MM.1S (cell line): Measurements from ENCODE around the gene EGFLAM.

Experiments
- DNase-seq: peaks from one replicate; pipeline ENCODE4 v3.0.0-alpha.2; 2015
- H2AFZ ChIP-seq: fragments of 300-600 bp; sonication (generic); 2 replicates; pipeline ENCODE4 v1.6.0; 2016; ENCODE audit warnings: antibody characterized with exemption, low read length
- H3F3A ChIP-seq: fragments of 300-600 bp; sonication (generic); 2 replicates; pipeline ENCODE4 v1.6.1; 2016; ENCODE audit warnings: mild to moderate bottlenecking, antibody characterized with exemption, low read length, moderate library complexity, mixed read lengths; ENCODE audit not compliant: insufficient read depth
- H3K27ac ChIP-seq: fragments of 300-600 bp; sonication (generic); 2 replicates; pipeline ENCODE4 v1.5.1; 2016; ENCODE audit warnings: mild to moderate bottlenecking, low read length
- H3K27me3 ChIP-seq: fragments of 300-600 bp; sonication (generic); replicated peaks from 2 replicates; pipeline ENCODE4 v1.6.0; 2016; ENCODE audit warnings: low read length; ENCODE audit not compliant: insufficient read depth
- H3K36me3 ChIP-seq: fragments of 300-600 bp; sonication (generic); replicated peaks from 2 replicates; pipeline ENCODE4 v1.6.1; 2016; ENCODE audit warnings: mild to moderate bottlenecking, low read length, mixed read lengths; ENCODE audit not compliant: insufficient read depth
- H3K4me1 ChIP-seq: fragments of 300-600 bp; sonication (generic); 2 replicates; pipeline ENCODE4 v1.6.1; 2016; ENCODE audit warnings: low read length, mixed read lengths
- H3K4me2 ChIP-seq: fragments of 300-600 bp; sonication (generic); 2 replicates; pipeline ENCODE4 v1.6.0; 2016; ENCODE audit warnings: low read depth, low read length
- H3K4me3 ChIP-seq: fragments of 300-600 bp; sonication (generic); 2 replicates; pipeline ENCODE4 v1.5.1; 2016; ENCODE audit warnings: low read length, mixed read lengths
- H3K79me2 ChIP-seq: fragments of 300-600 bp; sonication (generic); 2 replicates; pipeline ENCODE4 v1.6.1; 2016; ENCODE audit warnings: mixed run types, low read length, mixed read lengths
- H3K9ac ChIP-seq: fragments of 300-600 bp; sonication (generic); 2 replicates; pipeline ENCODE4 v1.6.1; 2016; ENCODE audit warnings: low read length, mixed read lengths
- H3K9me2 ChIP-seq: fragments of 300-600 bp; sonication (generic); replicated peaks from 2 replicates; pipeline ENCODE4 v1.6.1; 2016; ENCODE audit warnings: mild to moderate bottlenecking, low read length, mixed read lengths; ENCODE audit not compliant: insufficient read depth
- H3K9me3 ChIP-seq: fragments of 300-600 bp; sonication (generic); replicated peaks from 2 replicates; pipeline ENCODE4 v1.6.1; 2016; ENCODE audit warnings: mild to moderate bottlenecking, low read length, mixed read lengths; ENCODE audit not compliant: insufficient read depth
- H4K20me1 ChIP-seq: fragments of 300-600 bp; sonication (generic); 2 replicates; pipeline ENCODE4 v1.6.1; 2016; ENCODE audit warnings: mild to moderate bottlenecking, low read length, moderate library complexity, mixed read lengths; ENCODE audit not compliant: insufficient read depth
- EZH2 ChIP-seq: fragments of 300-600 bp; sonication (generic); optimal IDR thresholded peaks from 2 replicates; pipeline ENCODE3; 2017; ENCODE audit warnings: low read depth, mild to moderate bottlenecking, antibody characterized with exemption, low read length, mixed read lengths
- EZH2phosphoT487 ChIP-seq: fragments of 300-600 bp; sonication (generic); IDR thresholded peaks from 2 replicates; pipeline ENCODE4 v1.6.1; 2018; ENCODE audit warnings: antibody characterized with exemption, low read length
- TF ChIP-seq, protein P1 (sequence below): fragments of 300-600 bp; sonication (generic); IDR thresholded peaks from 2 replicates; pipeline ENCODE4 v1.5.1; 2016; ENCODE audit warnings: antibody characterized with exemption, low read length, mixed read lengths

The EGFLAM gene

GRCh38 chr5:38250763-38251448 is 7.5 kb upstream of the EGFLAM start:
- H2AFZ ChIP-seq: no peak overlapping the region
- no peak overlapping the region for H3K27ac ChIP-seq
- H3K9me2 ChIP-seq: no peaks in the 10 kb centered on the region
- no peaks in the 10 kb centered on the region for H3K9me3 ChIP-seq
- H3K4me3 ChIP-seq: no peak overlapping the region
- H3K27me3 ChIP-seq: no peaks in the 10 kb centered on the region
- no peaks in the 10 kb centered on the region for H3K36me3 ChIP-seq
- TF ChIP-seq, protein P1, sequence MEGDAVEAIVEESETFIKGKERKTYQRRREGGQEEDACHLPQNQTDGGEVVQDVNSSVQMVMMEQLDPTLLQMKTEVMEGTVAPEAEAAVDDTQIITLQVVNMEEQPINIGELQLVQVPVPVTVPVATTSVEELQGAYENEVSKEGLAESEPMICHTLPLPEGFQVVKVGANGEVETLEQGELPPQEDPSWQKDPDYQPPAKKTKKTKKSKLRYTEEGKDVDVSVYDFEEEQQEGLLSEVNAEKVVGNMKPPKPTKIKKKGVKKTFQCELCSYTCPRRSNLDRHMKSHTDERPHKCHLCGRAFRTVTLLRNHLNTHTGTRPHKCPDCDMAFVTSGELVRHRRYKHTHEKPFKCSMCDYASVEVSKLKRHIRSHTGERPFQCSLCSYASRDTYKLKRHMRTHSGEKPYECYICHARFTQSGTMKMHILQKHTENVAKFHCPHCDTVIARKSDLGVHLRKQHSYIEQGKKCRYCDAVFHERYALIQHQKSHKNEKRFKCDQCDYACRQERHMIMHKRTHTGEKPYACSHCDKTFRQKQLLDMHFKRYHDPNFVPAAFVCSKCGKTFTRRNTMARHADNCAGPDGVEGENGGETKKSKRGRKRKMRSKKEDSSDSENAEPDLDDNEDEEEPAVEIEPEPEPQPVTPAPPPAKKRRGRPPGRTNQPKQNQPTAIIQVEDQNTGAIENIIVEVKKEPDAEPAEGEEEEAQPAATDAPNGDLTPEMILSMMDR: no peak
- TF ChIP-seq EZH2: no peak
- TF ChIP-seq EZH2phosphoT487: no peak
- no peaks in the 10 kb centered on the region for H3K4me1 ChIP-seq
- no peak overlapping the region for H3K4me2 ChIP-seq
- H4K20me1 ChIP-seq: no peaks in the 10 kb centered on the region
- no peaks in the 10 kb centered on the region for H3K79me2 ChIP-seq
- H3F3A ChIP-seq: no peaks in the 10 kb centered on the region
- no peak overlapping the region for H3K9ac ChIP-seq
- DNase-seq: no peak

- Histone ChIP-seq H3K9ac (no peak overlapping the region), H3K4me3 (no peak overlapping the region), H3K9me3 (no peaks in the 10 kb centered on the region), H3K27ac (no peak overlapping the region), H3K36me3 (no peaks in the 10 kb centered on the region), H3K9me2 (no peaks in the 10 kb centered on the region), H3K79me2 (no peaks in the 10 kb centered on the region), H3K4me1 (no peaks in the 10 kb centered on the region), H2AFZ (no peak overlapping the region), H3K4me2 (no peak overlapping the region), H4K20me1 (no peaks in the 10 kb centered on the region), H3K27me3 (no peaks in the 10 kb centered on the region), H3F3A (no peaks in the 10 kb centered on the region)
- DNase-seq: no peak
- TF ChIP-seq EZH2 (no peak), EZH2phosphoT487 (no peak)
- TF ChIP-seq, protein P1: no peak
These were observed 4.6 kb upstream of the EGFLAM start for GRCh38 chr5:38253759-38254158.

DNA sequence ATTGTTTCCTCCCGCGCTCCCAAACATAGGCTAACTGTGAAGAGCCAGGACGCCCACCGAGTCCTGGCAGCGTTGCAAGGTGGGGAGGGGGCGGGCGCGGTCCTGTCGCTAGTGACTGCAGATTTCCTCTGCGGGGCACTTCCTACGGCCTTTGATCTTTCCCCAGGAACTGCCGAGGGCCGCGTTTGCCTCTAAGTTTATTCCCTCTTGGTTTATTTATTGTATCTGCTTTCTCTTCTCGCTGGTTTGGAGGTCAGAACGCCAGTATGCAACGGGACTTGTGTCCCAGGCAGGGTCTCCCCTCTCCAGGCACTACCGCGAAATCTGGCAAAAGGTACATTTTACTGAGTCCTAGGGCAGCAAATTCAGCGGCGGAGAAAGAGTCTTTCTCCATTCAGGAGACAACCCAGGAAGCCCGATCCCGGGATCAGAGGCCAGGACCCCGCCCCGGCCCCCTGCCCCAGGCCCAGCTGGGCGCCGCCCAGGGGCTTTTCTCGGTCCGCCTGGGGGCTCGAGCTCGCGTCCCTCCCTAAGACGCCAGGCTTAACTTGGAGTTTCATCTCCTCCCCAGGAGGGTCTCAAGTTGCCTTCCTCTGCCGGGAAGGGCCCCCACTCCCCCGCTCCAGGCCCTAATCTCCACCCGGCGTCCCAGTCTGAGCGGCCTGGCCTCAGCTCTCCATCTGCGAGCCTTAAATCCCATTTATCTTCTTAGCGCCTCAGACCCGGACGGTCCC is 884 bp upstream of the EGFLAM start:
- DNase-seq: no peak

More for the DNA sequence above, 884 bp upstream of the EGFLAM start:
- Histone ChIP-seq H3K27ac (no peak overlapping the region), H3F3A (no peaks in the 10 kb centered on the region), H3K79me2 (no peaks in the 10 kb centered on the region), H3K9ac (no peak overlapping the region), H3K27me3 (no peaks in the 10 kb centered on the region), H3K4me1 (no peaks in the 10 kb centered on the region), H3K9me2 (no peaks in the 10 kb centered on the region), H3K36me3 (no peaks in the 10 kb centered on the region), H3K4me3 (no peak overlapping the region), H3K4me2 (no peak overlapping the region), H3K9me3 (no peaks in the 10 kb centered on the region), H4K20me1 (no peaks in the 10 kb centered on the region), H2AFZ (no peak overlapping the region)
- TF ChIP-seq, protein P1: no peak
- no peak for TF ChIP-seq EZH2
- no peak for TF ChIP-seq EZH2phosphoT487
